Kidney (tissue), 14 donors: Measurements from ENCODE around the gene NAPA. TPM values are rescaled to one million over a fixed set of nuclear protein-coding genes. Genes with fewer than 3 reads are reported as not detected.

Experiments
- DNase-seq, 5 donors: peaks; one replicate each; pipeline ENCODE4 v3.0.0-alpha.2; 2013 to 2020
- FAIRE-seq: peaks from 2 replicates; lab custom pipeline; 2012; peaks lifted over from hg19 to GRCh38; lab: Jason Lieb, UNC
- H3K27ac ChIP-seq, 2 donors: one replicate each; pipeline ENCODE4 v1.7.0; 2013; ENCODE audit warnings: low read depth in 2 of 2, low read length in 2 of 2, inconsistent platforms in 1 of 2
- H3K27me3 ChIP-seq: one replicate; pipeline ENCODE4 v1.7.1; 2013; ENCODE audit warnings: low read length, inconsistent platforms; ENCODE audit not compliant: control insufficient read depth, insufficient read depth
- H3K36me3 ChIP-seq, 3 donors: one replicate each; pipeline versions ENCODE4 v1.7.0 to v1.7.1; 2013; ENCODE audit warnings: low read length in 3 of 3, control low read depth in 1 of 3, inconsistent platforms in 1 of 3; ENCODE audit not compliant: insufficient read depth in 3 of 3, control insufficient read depth in 2 of 3
- H3K4me1 ChIP-seq, 3 donors: one replicate each; pipeline versions ENCODE4 v1.7.0 to v1.7.1; 2013; ENCODE audit warnings: low read length in 3 of 3, inconsistent platforms in 1 of 3, low read depth in 1 of 3; ENCODE audit not compliant: control insufficient read depth in 2 of 3, insufficient read depth in 2 of 3
- H3K4me3 ChIP-seq, 3 donors: one replicate each; pipeline versions ENCODE4 v1.7.0 to v1.8.1; 2013; ENCODE audit warnings: low read length in 3 of 3, control low read depth in 1 of 3, inconsistent platforms in 1 of 3
- H3K9ac ChIP-seq, 3 donors: one replicate each; pipeline versions ENCODE4 v1.7.0 to v1.7.1; 2013; ENCODE audit warnings: low read length in 3 of 3, control low read depth in 1 of 3, inconsistent platforms in 1 of 3
- H3K9me3 ChIP-seq, 3 donors: one replicate each; pipeline versions ENCODE4 v1.7.0 to v1.7.1; 2013; ENCODE audit warnings: low read length in 3 of 3, control low read depth in 1 of 3, inconsistent platforms in 1 of 3; ENCODE audit not compliant: control insufficient read depth in 2 of 3, insufficient read depth in 1 of 3
- intact Hi-C: fragments of 100-400 bp; cut with DNase I; formaldehyde crosslinking; loops from one replicate; pipeline ENCODE4 v1.11.1; 2022
- polyA plus RNA-seq: library from polyadenylated mRNA; stranded (reverse); fragments of 350-450 nt; fragmentation: Illumina TruSeq; extraction: RNeasy Lipid Tissue Mini Kit (QIAGEN cat#74804); gene quantifications from one replicate; pipeline ENCODE4 v1.2.3, GENCODE V29; 2014; ENCODE audit warnings: low read depth, low replicate concordance; ENCODE audit not compliant: insufficient read depth
- total RNA-seq: library from RNA; stranded (reverse); fragmentation: NEBNext Ultra II Directional; extraction: Animal tissue kit (Norgen Biotek cat#: 25700); gene quantifications from one replicate; pipeline ENCODE4 v1.2.1, GENCODE V29; 2021
- TF ChIP-seq, protein P1 (sequence below): IDR thresholded peaks from 3 replicates; pipeline ENCODE4 v1.5.1; 2012; ENCODE audit warnings: mild to moderate bottlenecking, moderate library complexity, borderline replicate concordance; ENCODE audit not compliant: insufficient read depth; ENCODE audit errors: extremely low read depth
- donor health status: control.
- donor health status: control.
- donor health status: control.
- donor health status: control.
- donor health status: control.
- donor health status: DM: yes; HTN: yes; CAD: no.
- donor health status: Normal renal cell carcinoma (clear cell type).

The NAPA gene
- total and polyA plus RNA-seq, 2 donors from 2014 or later: 136 to 213 TPM

GRCh38 chr19:47492571-47493377, 22.1 kb downstream of the NAPA start:
- no peak overlapping the region for H3K4me3 ChIP-seq
- DNase-seq: no peak
- intact Hi-C loops: no loop called here
- no peak for FAIRE-seq
- no peak overlapping the region for H3K9ac ChIP-seq
- no peak overlapping the region for H3K27ac ChIP-seq
- no peaks in the 10 kb centered on the region for H3K4me1 ChIP-seq
- peaks cover 5 to 36% (median 26%) of the 10 kb centered on the region in 3 donors for H3K36me3 ChIP-seq
- no peaks in the 10 kb centered on the region for H3K9me3 ChIP-seq
- no peaks in the 10 kb centered on the region for H3K27me3 ChIP-seq
- TF ChIP-seq, protein P1, sequence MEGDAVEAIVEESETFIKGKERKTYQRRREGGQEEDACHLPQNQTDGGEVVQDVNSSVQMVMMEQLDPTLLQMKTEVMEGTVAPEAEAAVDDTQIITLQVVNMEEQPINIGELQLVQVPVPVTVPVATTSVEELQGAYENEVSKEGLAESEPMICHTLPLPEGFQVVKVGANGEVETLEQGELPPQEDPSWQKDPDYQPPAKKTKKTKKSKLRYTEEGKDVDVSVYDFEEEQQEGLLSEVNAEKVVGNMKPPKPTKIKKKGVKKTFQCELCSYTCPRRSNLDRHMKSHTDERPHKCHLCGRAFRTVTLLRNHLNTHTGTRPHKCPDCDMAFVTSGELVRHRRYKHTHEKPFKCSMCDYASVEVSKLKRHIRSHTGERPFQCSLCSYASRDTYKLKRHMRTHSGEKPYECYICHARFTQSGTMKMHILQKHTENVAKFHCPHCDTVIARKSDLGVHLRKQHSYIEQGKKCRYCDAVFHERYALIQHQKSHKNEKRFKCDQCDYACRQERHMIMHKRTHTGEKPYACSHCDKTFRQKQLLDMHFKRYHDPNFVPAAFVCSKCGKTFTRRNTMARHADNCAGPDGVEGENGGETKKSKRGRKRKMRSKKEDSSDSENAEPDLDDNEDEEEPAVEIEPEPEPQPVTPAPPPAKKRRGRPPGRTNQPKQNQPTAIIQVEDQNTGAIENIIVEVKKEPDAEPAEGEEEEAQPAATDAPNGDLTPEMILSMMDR: no peak

- Histone ChIP-seq H3K9ac (no peak overlapping the region), H3K27me3 (no peaks in the 10 kb centered on the region), H3K4me3 (no peak overlapping the region), H3K36me3 (peaks cover 5 to 37% (median 24%) of the 10 kb centered on the region in 3 donors), H3K4me1 (no peaks in the 10 kb centered on the region), H3K27ac (no peak overlapping the region), H3K9me3 (no peaks in the 10 kb centered on the region)
- TF ChIP-seq, protein P1: no peak
- FAIRE-seq (no peak), DNase-seq (no peak)
- intact Hi-C loops: no loop called here
Observed at GRCh38 chr19:47492137-47492533, 22.7 kb downstream of the NAPA start.

- DNase-seq (no peak), FAIRE-seq (no peak)
- Histone ChIP-seq H3K4me3 (no peak overlapping the region), H3K9me3 (no peaks in the 10 kb centered on the region), H3K27me3 (no peaks in the 10 kb centered on the region), H3K4me1 (no peaks in the 10 kb centered on the region), H3K36me3 (peaks cover 5 to 37% (median 24%) of the 10 kb centered on the region in 3 donors), H3K27ac (no peak overlapping the region), H3K9ac (no peak overlapping the region)
- TF ChIP-seq, protein P1: no peak
- intact Hi-C loops: no loop called here
Observed at GRCh38 chr19:47491358-47492136, 23.3 kb downstream of the NAPA start.
